GM18508 (cell line): ENCODE measurements around the gene MACF1.
"Not testable (repeated sequence)": the region's sequence is repeated elsewhere in the genome, so short reads cannot be mapped to it uniquely, and the experiment has no call there.

Experiments
- ATAC-seq: cut with Tn5 transposase; IDR thresholded peaks from one replicate; pipeline ENCODE4 v1.9.1; 2021; ENCODE audit warnings: moderate number of reproducible peaks; ENCODE audit not compliant: insufficient read depth, unreplicated experiment

Gene MACF1

DNA sequence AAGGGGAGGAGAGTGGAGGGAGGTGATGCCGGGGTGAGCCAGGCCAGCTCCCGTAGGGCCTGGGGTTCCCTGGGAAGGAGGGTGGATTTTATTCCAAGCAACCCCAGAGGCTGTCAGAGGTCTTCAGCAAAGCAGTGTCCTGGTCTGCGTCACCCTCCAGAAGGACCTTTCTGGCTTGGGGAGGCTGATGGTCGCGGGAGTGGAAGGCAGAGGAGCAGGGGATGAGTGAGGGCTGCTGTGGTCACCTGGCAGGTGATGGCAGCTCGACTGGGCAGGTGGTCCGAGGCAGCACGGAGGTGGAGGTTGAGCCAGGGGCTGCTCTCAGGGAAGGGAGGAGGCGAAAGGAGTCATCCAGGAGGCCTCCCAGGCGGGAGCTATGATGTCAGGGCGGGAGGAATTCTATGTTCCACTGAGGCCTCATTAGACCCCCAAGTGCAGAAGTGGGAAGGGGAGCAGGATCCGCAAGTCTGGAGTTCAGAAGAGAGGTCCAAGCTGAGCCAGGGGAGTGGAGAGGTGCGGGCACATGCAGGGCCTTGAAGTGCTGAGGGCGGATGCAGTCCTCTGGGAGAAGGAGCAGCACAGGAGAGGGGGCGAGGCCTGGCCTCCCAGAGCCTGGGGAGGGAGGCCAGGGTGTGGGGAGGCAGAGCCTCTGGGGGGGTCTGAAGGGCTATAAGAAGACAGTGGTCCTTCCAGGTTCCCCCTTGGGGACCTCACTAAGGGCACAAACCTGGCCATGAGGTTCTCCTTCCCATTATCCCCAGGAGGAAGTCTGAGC, 320.3 kb downstream of the MACF1 start:
- no peak for ATAC-seq

DNA sequence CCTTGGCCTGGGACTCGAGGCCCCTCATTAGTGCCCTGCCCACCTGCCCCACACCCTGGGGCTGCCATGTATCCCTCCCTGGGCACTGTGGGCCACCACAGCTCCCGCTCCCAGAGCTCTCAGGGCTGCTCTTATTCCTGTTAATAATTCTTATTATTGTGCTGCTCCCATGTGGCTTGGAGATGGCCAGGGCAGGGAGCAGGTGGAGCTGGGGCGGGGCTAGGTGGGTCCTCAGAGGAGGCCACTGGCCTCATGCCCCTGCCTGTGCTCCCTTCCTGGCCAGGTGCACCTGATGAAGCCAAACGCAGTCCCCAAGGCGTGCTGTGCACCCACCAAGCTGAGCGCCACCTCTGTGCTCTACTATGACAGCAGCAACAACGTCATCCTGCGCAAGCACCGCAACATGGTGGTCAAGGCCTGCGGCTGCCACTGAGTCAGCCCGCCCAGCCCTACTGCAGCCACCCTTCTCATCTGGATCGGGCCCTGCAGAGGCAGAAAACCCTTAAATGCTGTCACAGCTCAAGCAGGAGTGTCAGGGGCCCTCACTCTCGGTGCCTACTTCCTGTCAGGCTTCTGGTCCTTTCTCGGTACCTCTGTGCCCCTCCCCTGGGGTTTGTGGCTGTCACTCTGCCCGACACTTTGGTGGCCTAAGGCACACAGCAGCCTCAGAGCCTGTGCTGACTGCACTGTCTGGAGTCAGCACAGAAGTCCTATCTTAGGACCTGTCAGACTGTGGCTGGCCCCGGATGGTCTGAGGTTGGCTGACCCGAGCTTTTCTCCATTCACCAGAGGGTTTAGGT, 321.1 kb downstream of the MACF1 start:
- ATAC-seq = peak; percentile 81

DNA sequence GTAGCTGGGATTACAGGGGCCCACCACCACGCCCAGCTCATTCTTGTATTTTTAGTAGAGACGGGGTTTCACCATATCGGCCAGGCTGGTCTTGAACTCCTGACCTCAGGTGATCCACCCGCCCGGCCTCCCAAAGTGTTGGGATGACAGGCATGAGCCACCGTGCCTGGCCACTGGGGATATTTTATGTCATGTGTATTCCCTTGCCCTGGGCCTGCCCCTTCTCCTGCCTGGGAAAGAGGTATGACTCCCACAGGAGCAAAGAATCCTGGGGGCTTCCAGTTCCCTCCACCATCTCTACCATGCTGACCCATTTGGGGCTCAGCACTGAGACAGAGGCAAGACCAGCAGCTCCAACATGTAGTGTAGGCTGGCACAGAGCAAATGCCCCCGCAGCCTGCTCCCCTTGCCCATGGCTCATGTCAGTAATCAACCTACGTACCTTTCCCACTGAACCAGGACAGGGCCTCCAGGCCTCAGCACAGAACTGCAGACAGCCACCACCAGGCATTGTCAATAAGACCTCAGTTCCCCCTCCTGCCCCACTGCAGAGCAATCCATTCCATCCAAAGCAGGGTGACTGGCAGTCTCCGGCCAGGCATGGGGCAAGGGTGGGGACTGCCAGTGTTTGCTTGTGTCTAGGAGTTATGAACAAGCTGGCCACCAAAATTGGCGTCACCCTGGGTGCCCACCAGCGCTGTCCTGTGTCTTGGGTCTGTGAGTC, 322.1 kb downstream of the MACF1 start:
- no peak for ATAC-seq

DNA sequence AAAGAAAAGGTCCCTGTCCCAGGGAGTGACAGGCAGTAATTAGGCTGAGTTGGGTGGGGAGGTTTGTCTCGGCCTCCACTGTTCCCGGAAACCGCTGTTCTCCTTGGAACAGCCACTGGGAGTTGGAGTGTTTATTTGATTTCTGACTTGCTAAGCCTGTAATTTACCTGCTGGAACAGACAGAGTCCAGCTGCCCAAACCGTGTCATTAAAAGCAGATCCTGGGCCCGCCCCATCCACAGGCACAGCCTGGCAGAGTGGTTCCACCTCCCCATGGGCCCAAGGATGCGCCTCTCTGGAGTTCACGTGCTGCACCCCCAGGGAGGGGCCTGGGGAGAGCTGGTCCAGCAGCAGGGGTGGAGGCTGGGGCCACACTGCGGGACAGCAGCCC, 322.7 kb downstream of the MACF1 start:
- not testable (repeated sequence) for ATAC-seq

DNA sequence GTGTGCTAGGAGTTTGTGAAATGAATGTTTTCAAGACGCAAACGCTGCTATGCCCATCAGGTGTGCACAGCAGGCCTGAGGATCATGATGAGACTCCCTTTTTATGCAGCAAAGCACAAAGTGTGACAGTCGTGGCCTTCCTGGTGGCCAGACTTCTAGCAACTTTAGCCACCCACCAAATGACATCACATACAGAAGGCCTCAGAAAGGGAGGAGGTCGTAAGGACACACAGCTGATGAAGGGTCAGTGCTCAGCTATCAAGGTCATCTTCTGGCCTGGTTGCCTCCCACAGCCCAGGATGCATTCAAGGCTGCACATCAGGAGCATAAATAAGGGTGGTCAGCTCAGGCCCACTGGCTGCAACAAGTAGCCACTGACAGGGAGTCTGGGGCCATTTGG, 323.6 kb downstream of the MACF1 start:
- no peak for ATAC-seq

DNA sequence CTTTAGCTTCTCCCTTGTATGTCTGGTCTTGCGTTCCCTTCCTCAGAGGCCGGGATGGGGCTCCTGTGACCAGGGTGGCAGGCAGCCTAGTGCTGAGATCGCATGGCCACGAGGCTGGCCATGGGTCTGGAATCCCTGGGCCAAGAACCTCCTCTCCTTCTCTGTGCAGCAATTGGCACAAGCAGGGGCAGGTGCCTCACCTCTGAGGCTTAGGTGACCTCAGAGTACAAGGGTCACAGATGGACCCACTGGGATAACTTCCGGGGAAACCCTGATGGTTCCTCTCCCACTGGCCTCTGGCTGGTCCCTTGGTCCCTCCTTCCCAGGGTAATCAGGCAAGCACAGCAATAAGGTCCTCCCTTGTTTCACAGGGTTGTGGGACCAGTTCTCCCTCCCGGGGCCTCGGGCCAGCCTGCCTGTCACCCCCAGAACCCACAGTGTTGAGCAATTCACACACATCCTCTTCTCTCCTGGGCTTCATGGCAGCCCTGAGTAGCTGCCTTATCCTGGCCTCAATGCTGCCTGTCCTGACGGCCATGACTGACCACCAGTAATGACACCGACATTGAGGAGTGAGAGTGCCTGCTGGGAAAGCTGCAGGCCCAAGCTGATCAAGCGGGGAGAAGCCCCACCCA, 325.5 kb downstream of the MACF1 start:
- ATAC-seq = no peak

DNA sequence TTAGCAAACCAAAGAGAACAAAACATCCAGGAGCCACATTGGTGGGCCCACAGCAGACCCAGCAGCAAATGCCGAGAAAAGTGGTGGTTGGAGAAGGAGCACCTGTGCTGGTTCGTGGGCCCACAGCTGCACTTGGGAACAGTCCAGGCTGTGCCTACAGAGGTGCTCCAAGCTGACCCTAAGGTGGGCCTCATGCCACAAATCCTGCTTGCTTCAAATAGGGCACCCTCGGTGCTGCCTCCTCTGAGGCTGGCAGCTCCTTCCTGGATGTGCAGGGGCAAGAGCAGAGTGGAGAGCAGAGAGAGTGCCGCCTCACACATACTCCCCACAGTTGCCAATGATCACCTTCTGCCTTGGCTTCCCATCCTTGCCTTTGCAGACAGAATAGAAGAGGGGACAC, 327.0 kb downstream of the MACF1 start:
- no peak for ATAC-seq

DNA sequence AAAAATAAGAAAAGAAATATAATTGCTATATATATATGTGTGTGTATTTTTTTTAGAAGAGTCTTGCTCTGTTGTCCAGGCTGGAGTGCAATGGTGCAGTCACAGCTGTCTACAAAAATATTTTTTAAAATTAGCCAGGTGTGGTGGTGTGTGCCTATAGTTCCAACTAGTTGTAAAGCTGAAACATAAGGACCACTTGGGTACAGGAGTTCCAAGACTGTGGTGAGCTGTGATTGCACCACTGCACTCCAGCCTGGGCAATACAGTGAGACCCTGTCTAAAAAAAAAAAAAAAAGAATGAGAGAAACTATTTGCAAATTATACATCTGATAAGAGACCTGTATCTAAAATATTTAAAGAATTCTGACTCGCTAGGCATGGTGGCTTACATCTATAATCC, 328.9 kb downstream of the MACF1 start:
- no peak for ATAC-seq
